Lower leg skin (tissue), 4 donors: ENCODE results near the gene BCL6B. TPM values are rescaled to one million over a fixed set of nuclear protein-coding genes. Genes with fewer than 3 reads are reported as not detected.

ENCODE experiments used
- DNase-seq, 2 donors: peaks; one replicate each; pipeline ENCODE4 v3.0.0-alpha.2; 2019; ENCODE audit warnings: low spot score in 2 of 2
- H3K4me3 ChIP-seq: fragments of 200-600 bp; sonication (generic); 2 replicates; pipeline ENCODE4 v1.5.1; 2017; ENCODE audit warnings: mild to moderate bottlenecking, low read depth; ENCODE audit not compliant: poor library complexity, severe bottlenecking
- CTCF ChIP-seq, 3 donors: fragments of 450-650 bp; IDR thresholded peaks; one replicate each; pipeline ENCODE4 v1.5.1; 2016; ENCODE audit warnings: antibody characterized with exemption in 3 of 3, mild to moderate bottlenecking in 3 of 3, moderate library complexity in 2 of 3
- POLR2A ChIP-seq, 2 donors: fragments of 450-650 bp; IDR thresholded peaks; one replicate each; pipeline ENCODE4 v1.6.1; 2016 to 2017; ENCODE audit warnings: antibody characterized with exemption in 2 of 2, mild to moderate bottlenecking in 1 of 2, moderate library complexity in 1 of 2
- WGBS, 2 donors: methylation state at CpG; one replicate each; pipeline ENCODE4 v1.1.5; 2018; 5-methylcytosine and 5-hydroxymethylcytosine counted together
- intact Hi-C: fragments of 100-400 bp; cut with DNase I; formaldehyde crosslinking; loops from one replicate; pipeline ENCODE4 v1.15.0; 2023; ENCODE audit warnings: low total_unique reads
- total RNA-seq, 4 donors: library from RNA; depleted of rRNA; stranded (reverse); fragments of >200 nt; gene quantifications; one replicate each; pipeline ENCODE4 v1.1.0, GENCODE V29; 2016

Gene BCL6B
- total RNA-seq, 4 donors from 2014 or later: 0.72 to 5.1 (median 2.1) TPM

GRCh38 chr17:6994118-6994598 lies 28.7 kb upstream of the BCL6B start:
- no peak for TF ChIP-seq CTCF (IDR thresholded peaks at IDR 0.05)
- TF ChIP-seq POLR2A (IDR thresholded peaks at IDR 0.05): no peak
- intact Hi-C loops: no loop called here
- H3K4me3 ChIP-seq: no peak overlapping the region
- 88 to 89% methylated on average over 10 of the region's 10 CpGs for WGBS, 2 donors
- no peak for DNase-seq

- WGBS, 2 donors: 71 to 78% methylated on average over 9 of the region's 9 CpGs
- peak in 1 of 2 donors; percentile 70 for DNase-seq
- H3K4me3 ChIP-seq: no peak overlapping the region
- intact Hi-C loops: no loop called here
- TF ChIP-seq CTCF (IDR thresholded peaks at IDR 0.05) (no peak), POLR2A (IDR thresholded peaks at IDR 0.05) (no peak)
Observed at GRCh38 chr17:6994666-6995256, 28.1 kb upstream of the BCL6B start.

- no peak within 1 kb of the TSS for H3K4me3 ChIP-seq
- intact Hi-C loops: no loop called here
- 15 to 26% methylated on average over 21 to 43 of the region's 64 CpGs for WGBS, 2 donors
- TF ChIP-seq CTCF (IDR thresholded peaks at IDR 0.05): no peak
- TF ChIP-seq POLR2A (IDR thresholded peaks at IDR 0.05): no peak
- peak; percentile 46 to 89 for DNase-seq
Observed at GRCh38 chr17:6995500-6996255, 27.2 kb upstream of the BCL6B start, which contains the start of gene ALOX12. ALOX12 (plus strand) TSS chr17:6996049; CDS start chr17:6996118, 69 bp downstream.

GRCh38 chr17:6996256-6997011 lies 26.4 kb upstream of the BCL6B start:
- intact Hi-C loops: no loop called here
- no peak for TF ChIP-seq POLR2A (IDR thresholded peaks at IDR 0.05)
- TF ChIP-seq CTCF (IDR thresholded peaks at IDR 0.05): no peak
- DNase-seq: peak in 1 of 2 donors; percentile 84
- H3K4me3 ChIP-seq: no peak overlapping the region
- WGBS, 2 donors: 61 to 69% methylated on average over 36 to 52 of the region's 58 CpGs

- peak in 1 of 2 donors; percentile 43 for DNase-seq
- intact Hi-C loops: no loop called here
- no peak overlapping the region for H3K4me3 ChIP-seq
- WGBS, 2 donors: 78 to 87% methylated on average over 8 of the region's 8 CpGs
- TF ChIP-seq POLR2A (IDR thresholded peaks at IDR 0.05): no peak
- no peak for TF ChIP-seq CTCF (IDR thresholded peaks at IDR 0.05)
Observed at GRCh38 chr17:6997171-6997570, 25.7 kb upstream of the BCL6B start.
